BLaER1 treated with 17β-estradiol and CSF1 and Interleukin-3, amounts not matched to agents 10 nM and 100 nM (cell line): ENCODE measurements around the gene ANKRD11.

Experiments used
- H3K27ac ChIP-seq, 11 experiments: shearing (Covaris generic); formaldehyde crosslinking; 2 replicates each; pipeline ENCODE4 v1.8.1; 2022
- H3K27me3 ChIP-seq, 11 experiments: shearing (Covaris generic); formaldehyde crosslinking; 2 replicates each; pipeline ENCODE4 v1.8.1; 2022
- H3K36me3 ChIP-seq, 11 experiments: shearing (Covaris generic); formaldehyde crosslinking; 2 replicates each; pipeline ENCODE4 v1.8.1; 2022
- H3K4me1 ChIP-seq, 10 experiments: shearing (Covaris generic); formaldehyde crosslinking; 2 replicates each; pipeline ENCODE4 v1.8.1; 2022
- H3K4me2 ChIP-seq, 11 experiments: shearing (Covaris generic); formaldehyde crosslinking; 2 replicates each; pipeline ENCODE4 v1.8.1; 2022
- H3K4me3 ChIP-seq, 10 experiments: shearing (Covaris generic); formaldehyde crosslinking; 2 replicates each; pipeline ENCODE4 v1.8.1; 2022
- H3K9ac ChIP-seq, 11 experiments: shearing (Covaris generic); formaldehyde crosslinking; 2 replicates each; pipeline ENCODE4 v1.8.1; 2022
- H3K9me3 ChIP-seq, 11 experiments: shearing (Covaris generic); formaldehyde crosslinking; replicated peaks in 1 of 11; 2 replicates each; pipeline ENCODE4 v1.8.1; 2022
- H4K20me1 ChIP-seq, 11 experiments: shearing (Covaris generic); formaldehyde crosslinking; 2 replicates each; pipeline ENCODE4 v1.8.1; 2022
- Cebpa-rat ChIP-seq, 11 experiments: shearing (Covaris generic); IDR thresholded peaks; 2 replicates each; pipeline ENCODE4 v1.8.1; 2022

ANKRD11 gene

GRCh38 chr16:89371968-89372634, 118.3 kb downstream of the ANKRD11 start:
- peaks cover 100% of the 10 kb centered on the region in 11 experiments for H4K20me1 ChIP-seq
- H3K4me1 ChIP-seq = peaks cover 79 to 88% (median 87%) of the 10 kb centered on the region in 10 experiments
- peak overlapping the region in 7 of 11 experiments; percentile 3 to 78 (median 69); a peak in 8 of 22 replicates for H3K4me2 ChIP-seq
- no peaks in the 10 kb centered on the region for H3K27me3 ChIP-seq
- H3K9me3 ChIP-seq = peaks cover 12 to 16% (median 14%) of the 10 kb centered on the region in 11 experiments
- H3K27ac ChIP-seq = no peak overlapping the region
- no peak for TF ChIP-seq Cebpa-rat (IDR thresholded peaks at IDR 0.05)
- peaks cover 29 to 65% (median 57%) of the 10 kb centered on the region in 11 experiments for H3K36me3 ChIP-seq
- H3K4me3 ChIP-seq = no peak overlapping the region
- no peak overlapping the region for H3K9ac ChIP-seq

DNA sequence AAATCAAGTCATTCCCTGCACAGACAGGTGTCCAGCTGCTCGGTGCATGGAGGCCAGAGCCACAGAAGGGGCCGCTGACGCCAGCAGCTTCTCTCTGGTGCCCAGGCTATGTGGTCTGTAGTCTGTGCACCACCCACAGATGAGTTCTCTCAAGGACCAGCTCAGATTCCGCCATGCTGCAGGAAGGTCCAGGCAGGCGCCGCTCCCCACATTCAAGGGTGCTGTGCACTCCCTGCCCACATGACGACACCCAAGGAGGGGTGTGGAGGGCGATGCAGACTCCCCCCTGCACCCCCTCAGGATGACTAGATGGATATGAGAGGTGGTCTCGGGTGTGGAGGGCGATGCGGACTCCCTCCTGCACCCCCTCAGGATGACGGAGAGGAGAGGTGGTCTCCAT, 119.0 kb downstream of the ANKRD11 start:
- Histone ChIP-seq H3K36me3 (peaks cover 22 to 63% (median 57%) of the 10 kb centered on the region in 11 experiments), H3K4me3 (no peak overlapping the region), H3K9ac (no peak overlapping the region), H3K4me2 (peak overlapping the region in 10 of 11 experiments; percentile 37 to 91 (median 74); a peak in 11 of 22 replicates), H3K9me3 (peaks cover 5 to 9% (median 6%) of the 10 kb centered on the region in 11 experiments), H3K27ac (no peak overlapping the region), H4K20me1 (peaks cover 100% of the 10 kb centered on the region in 11 experiments), H3K27me3 (no peaks in the 10 kb centered on the region), H3K4me1 (peaks cover 86 to 96% (median 94%) of the 10 kb centered on the region in 10 experiments)
- no peak for TF ChIP-seq Cebpa-rat (IDR thresholded peaks at IDR 0.05)

DNA sequence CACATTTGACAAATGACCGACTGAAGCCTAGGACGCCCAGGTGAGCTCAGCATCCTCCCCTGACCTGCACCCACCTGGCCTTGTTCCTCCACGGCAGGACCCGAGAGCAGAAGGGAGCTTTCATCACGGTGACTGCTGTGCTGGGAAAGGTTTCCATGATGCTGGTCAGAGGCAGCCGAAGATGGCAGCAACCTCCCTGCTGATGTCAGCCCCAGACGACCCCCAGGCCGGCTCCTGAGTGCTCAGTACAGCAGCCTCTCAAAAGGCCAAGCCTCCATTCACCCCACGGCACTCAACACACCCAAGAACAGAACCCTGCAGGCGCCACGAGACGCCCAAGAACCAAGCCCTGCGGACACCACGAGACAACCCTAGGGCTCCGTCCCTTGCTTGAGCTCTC, 119.8 kb downstream of the ANKRD11 start:
- TF ChIP-seq Cebpa-rat (IDR thresholded peaks at IDR 0.05) = no peak
- Histone ChIP-seq H3K36me3 (peaks cover 20 to 64% (median 57%) of the 10 kb centered on the region in 11 experiments), H3K4me3 (no peak overlapping the region), H4K20me1 (peaks cover 100% of the 10 kb centered on the region in 11 experiments), H3K4me1 (peaks cover 83 to 100% (median 96%) of the 10 kb centered on the region in 10 experiments), H3K9ac (peak overlapping the region in 3 of 11 experiments; percentile 5 to 23 (median 7); a peak in 3 of 22 replicates), H3K27me3 (no peaks in the 10 kb centered on the region), H3K27ac (no peak overlapping the region), H3K4me2 (peak overlapping the region; percentile 37 to 91 (median 75); a peak in 20 of 22 replicates), H3K9me3 (peaks cover 0 to 1% (median 0%) of the 10 kb centered on the region in 11 experiments; a peak in 4 of 22 replicates)

DNA sequence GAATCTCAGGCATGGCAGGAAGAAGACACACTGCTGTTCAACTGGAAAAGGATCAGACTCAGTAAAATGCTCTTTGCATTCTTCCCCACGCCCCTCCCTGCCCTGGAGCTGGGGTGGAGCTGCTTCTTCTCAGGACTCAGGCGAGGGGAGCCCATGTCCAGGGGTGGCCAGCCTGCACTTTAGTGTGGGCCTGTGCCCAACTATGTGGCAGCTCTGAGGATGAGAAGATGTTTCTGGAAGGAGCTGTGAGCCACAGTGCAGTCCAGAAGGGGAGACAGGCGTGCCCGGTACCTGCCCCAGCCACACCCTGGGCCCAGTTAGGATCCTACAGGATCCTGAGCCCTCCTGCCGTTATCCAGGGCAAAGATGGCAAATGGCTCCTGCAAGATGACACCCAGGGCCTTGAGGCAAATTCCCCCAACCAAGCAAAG, 120.3 kb downstream of the ANKRD11 start:
- no peak overlapping the region for H3K4me3 ChIP-seq
- peak overlapping the region in 6 of 11 experiments; percentile 2 to 23 (median 6); a peak in 5 of 22 replicates for H3K9ac ChIP-seq
- no peaks in the 10 kb centered on the region for H3K27me3 ChIP-seq
- peaks cover 100% of the 10 kb centered on the region in 11 experiments for H4K20me1 ChIP-seq
- TF ChIP-seq Cebpa-rat (IDR thresholded peaks at IDR 0.05) = no peak
- peaks cover 83 to 100% (median 96%) of the 10 kb centered on the region in 10 experiments for H3K4me1 ChIP-seq
- H3K36me3 ChIP-seq = peaks cover 20 to 69% (median 57%) of the 10 kb centered on the region in 11 experiments
- H3K4me2 ChIP-seq = peak overlapping the region; percentile 37 to 91 (median 75)
- H3K27ac ChIP-seq = 0 out of 22 replicates have a peak overlapping the region, but pooled peaks of 1 of the 11 experiments have one; percentile 17
- no peaks in the 10 kb centered on the region for H3K9me3 ChIP-seq

DNA sequence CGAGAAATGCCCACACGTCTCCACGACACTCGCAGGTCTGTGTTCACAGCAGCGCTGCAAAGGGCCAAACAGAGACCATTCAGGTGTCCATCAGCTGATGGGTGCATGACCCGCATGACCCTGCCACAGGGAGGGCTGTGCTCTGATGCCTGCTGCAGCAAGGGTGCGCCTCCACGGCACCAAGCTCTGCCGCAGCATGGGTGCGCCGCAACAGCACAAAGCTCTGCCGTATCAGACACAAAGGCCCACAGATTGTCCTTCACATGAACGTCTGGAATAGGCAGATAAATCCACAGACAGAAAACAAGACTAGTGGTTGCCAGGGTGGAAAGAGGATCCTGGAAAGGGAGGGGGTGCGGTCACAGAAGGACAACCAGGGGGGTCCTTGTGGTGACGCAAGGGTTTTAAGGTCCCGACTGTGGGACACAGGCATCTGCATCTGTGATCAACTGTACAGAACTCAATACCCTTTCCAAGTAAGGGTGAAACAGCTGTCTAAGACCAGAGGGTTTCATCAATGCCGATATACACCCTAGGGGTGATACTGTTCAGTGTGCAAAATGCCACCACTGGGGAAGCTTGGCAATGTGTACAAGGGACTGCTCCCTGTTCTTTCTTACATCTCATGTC, 121.0 kb downstream of the ANKRD11 start:
- peaks cover 100% of the 10 kb centered on the region in 11 experiments for H4K20me1 ChIP-seq
- peaks cover 83 to 100% (median 96%) of the 10 kb centered on the region in 10 experiments for H3K4me1 ChIP-seq
- peak overlapping the region in 1 of 11 experiments; percentile 17; a peak in 1 of 22 replicates for H3K27ac ChIP-seq
- TF ChIP-seq Cebpa-rat (IDR thresholded peaks at IDR 0.05) = no peak
- peak overlapping the region in 2 of 11 experiments; percentile 7 to 12; a peak in 1 of 22 replicates for H3K9ac ChIP-seq
- no peaks in the 10 kb centered on the region for H3K27me3 ChIP-seq
- H3K36me3 ChIP-seq = peaks cover 20 to 71% (median 57%) of the 10 kb centered on the region in 11 experiments
- peak overlapping the region; percentile 37 to 91 (median 75) for H3K4me2 ChIP-seq
- no peaks in the 10 kb centered on the region for H3K9me3 ChIP-seq
- H3K4me3 ChIP-seq = no peak overlapping the region

DNA sequence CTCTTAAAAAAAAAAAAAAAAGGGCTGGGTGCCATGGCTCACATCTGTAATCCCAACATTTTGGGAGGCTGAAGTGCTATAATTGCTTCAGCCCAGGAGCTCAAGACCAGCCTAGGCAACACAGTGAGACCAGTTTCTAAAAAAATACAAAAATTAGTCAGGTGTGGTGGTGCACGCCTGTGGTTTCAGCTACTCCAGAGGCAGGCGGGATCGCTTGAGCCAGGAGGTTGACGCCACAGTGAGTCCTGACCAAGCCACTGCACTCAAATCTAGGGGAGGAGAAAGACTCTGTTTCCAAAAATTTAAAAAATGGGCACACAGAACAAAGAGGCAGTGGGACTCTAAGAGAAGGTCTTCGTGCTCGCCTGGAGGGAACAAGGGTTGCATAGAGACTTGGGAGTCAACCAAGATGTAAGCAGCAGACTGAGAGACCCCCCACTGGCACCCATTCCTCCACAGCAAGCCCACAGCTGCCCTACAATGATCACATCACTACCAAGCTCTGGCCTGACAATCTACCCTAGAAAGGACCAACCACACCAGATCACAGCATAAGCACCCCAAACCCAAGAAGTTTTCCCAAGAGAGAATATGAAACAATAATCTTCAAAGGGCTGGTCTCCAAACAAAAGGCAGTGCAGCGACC, 121.6 kb downstream of the ANKRD11 start:
- H3K4me2 ChIP-seq = peak overlapping the region; percentile 37 to 91 (median 75)
- H3K36me3 ChIP-seq = peaks cover 20 to 68% (median 55%) of the 10 kb centered on the region in 11 experiments
- no peak overlapping the region for H3K27ac ChIP-seq
- no peaks in the 10 kb centered on the region for H3K27me3 ChIP-seq
- no peak for TF ChIP-seq Cebpa-rat (IDR thresholded peaks at IDR 0.05)
- H3K9ac ChIP-seq = peak overlapping the region in 3 of 11 experiments; percentile 2 to 12 (median 7); a peak in 3 of 22 replicates
- H3K9me3 ChIP-seq = no peaks in the 10 kb centered on the region
- peaks cover 100% of the 10 kb centered on the region in 11 experiments for H4K20me1 ChIP-seq
- no peak overlapping the region for H3K4me3 ChIP-seq
- peaks cover 83 to 100% (median 96%) of the 10 kb centered on the region in 10 experiments for H3K4me1 ChIP-seq

- Histone ChIP-seq H3K4me3 (no peak overlapping the region), H4K20me1 (peaks cover 99 to 100% (median 100%) of the 10 kb centered on the region in 11 experiments), H3K27ac (no peak overlapping the region), H3K27me3 (no peaks in the 10 kb centered on the region), H3K9ac (0 out of 22 replicates have a peak overlapping the region, but pooled peaks of 2 of the 11 experiments have one; percentile 24 to 40), H3K9me3 (no peaks in the 10 kb centered on the region), H3K4me1 (peaks cover 92 to 100% (median 97%) of the 10 kb centered on the region in 10 experiments), H3K36me3 (peaks cover 16 to 56% (median 44%) of the 10 kb centered on the region in 11 experiments), H3K4me2 (peak overlapping the region; percentile 63 to 91 (median 75))
- TF ChIP-seq Cebpa-rat (IDR thresholded peaks at IDR 0.05) = no peak
These were observed 122.8 kb downstream of the ANKRD11 start for GRCh38 chr16:89367538-89367915.
